Hematopoietic multipotent progenitor cell treated with erythropoietin and hydrocortisone succinate and interleukin-3 and kit ligand, for 4 days (in vitro differentiated cells): Measurements from ENCODE around the gene NFIL3.

Experiments
- DNase-seq: peaks from one replicate; pipeline ENCODE4 v3.0.0-alpha.2; 2015

The NFIL3 gene

DNA sequence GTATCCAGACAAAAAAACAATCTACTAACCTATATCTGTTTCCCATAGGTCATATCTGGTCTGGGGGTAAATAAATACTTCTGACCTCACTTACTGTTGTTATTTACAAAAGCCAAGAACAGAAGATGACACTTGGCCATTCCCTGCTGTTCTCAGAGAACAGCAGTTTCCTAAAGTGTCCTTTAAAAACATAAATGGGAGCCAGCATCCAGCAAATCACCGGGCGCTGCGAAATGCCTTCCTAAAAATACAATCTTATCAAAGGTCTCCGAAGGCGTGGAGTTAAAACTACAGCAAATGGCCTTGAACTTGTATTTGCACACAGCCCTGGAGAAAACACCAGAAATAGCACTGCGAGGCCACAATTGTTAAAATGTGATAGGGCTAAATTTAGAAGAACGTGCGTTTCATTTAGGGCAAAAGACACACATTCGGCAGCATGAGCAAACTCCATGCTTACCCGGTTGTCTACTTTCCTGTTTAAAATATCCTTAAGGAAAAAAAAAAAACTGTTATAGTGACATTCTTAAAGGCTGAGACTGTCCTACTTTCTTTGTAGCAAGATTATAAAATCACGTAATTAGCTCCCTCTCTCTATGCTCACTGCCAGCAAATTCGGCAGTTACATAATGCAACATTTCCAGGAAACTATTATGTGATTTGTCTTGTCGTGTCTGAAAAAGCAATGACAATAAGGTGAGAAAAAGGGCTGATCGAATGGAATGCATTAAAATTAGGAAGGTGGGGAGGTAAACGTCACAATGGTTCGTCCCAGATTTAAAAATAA lies 1.5 kb downstream of the NFIL3 start:
- peak; percentile 61 for DNase-seq

GRCh38 chr9:91421128-91421765 lies 2.4 kb downstream of the NFIL3 start:
- DNase-seq, result peak; percentile 54

DNA sequence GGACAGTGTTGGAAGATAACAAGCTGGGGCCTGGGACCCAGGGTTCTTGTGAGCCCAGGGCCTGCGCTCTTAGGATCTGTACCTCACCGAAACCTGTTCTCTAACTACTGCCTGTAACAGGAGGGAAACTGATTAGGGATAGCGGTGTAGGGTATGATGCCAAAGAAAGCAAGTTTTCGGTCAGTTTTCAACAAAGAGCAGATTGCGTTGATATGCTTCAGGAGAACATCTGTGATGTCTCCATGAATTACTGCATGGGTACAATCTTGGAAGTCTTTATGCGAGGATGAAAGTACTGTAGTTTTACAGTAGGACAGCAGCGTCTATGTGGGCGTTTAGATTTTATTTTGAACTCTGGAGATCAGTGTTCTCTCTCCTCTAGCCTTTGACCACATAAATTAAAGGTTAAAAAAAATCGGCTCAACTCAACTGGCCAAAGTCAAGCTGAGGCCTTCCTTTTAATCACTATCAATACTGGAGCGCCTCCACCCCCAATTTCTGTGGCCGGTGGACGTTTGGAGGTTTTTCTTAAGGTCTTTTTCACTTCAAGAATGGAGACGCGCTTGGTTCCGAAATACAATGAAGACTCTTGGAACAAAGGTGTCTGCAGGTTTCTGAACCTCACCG lies 3.0 kb downstream of the NFIL3 start:
- no peak for DNase-seq

DNA sequence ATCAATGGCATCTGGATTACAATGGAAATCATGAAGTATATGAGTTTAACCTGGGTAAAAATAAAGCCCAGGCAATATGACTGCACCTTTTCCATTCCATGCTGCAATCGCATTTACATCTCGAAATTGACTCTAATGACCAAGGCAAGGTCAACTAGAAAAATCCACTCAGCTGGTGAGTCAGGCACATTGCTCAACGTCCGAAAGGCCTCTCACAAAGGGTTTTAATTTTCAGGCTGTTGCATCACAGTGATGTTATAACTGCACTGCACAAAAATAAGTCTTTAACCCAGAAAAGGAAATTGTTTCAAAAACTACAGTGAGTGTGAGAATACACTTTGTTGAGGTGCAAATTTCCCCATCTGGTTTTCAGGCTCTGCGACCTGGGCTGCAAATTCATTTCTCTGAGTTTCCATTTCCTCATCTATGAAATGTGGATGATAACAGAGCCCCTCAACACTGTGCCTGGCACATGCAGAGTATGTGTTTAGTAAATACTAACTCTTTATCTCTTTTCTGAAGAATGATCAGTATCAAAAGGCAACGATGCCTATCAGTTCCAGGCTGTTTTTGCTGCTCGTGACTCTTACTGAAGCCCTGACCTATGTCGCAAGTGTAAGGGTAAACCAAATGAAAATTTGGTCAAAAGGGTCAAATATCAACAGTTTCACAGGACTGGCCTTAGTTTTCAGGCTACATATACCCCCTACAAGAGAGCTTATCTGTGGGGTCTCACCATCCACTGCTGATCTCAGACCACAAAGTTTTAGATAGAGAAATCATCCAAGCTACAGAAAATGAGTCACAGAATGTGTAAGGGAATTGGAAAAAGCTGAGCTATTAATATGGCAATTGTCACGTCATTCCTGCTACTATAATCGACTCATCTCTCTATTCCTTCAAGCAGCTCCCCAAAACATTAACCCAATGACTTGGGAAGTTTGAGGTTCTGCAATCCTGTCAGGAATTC lies 4.1 kb downstream of the NFIL3 start:
- peak; percentile 76 for DNase-seq

DNA sequence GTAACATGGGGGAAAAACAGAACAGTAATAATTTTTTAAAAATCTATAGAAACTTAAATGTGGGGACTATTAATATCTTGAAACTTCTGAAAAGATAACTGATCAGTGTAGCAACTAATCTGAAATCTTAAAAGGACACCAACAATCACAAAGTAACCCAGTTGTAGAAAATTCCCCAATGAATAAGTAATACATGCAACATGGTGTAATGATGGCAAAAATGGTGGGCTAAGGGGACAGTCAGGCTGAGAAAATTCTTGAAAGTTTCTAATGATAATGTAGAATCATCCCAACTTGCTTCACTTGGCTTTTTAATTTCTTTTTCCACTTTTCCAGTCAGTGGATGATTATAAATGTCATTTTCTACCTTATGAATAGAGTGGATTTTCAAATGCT lies 5.4 kb downstream of the NFIL3 start:
- no peak for DNase-seq

- no peak for DNase-seq
These were observed 5.9 kb downstream of the NFIL3 start for GRCh38 chr9:91417602-91418214.

- no peak for DNase-seq
These were observed 7.4 kb downstream of the NFIL3 start for GRCh38 chr9:91416096-91416712.

DNA sequence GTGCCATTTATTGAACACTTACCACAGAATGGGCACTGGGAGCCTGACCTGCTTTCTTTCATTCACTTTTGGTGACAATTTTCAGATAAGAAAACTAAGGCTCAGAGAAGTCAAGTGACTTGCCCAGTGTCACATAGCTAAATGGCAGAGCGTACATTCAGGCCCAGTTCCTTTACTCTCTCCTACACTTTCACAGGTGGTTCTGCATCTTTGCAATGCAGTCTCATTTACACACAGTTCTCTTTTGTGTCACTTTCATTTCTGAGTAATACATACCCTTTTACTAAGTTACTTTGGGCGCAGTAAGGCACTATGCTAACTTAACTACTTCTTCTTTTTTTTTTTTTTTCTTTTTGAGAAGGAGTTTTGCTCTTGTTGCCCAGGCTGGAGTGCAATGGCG lies 8.3 kb downstream of the NFIL3 start:
- DNase-seq, result no peak

- DNase-seq, result no peak
These were observed 10.7 kb downstream of the NFIL3 start for GRCh38 chr9:91412941-91413340.

DNA sequence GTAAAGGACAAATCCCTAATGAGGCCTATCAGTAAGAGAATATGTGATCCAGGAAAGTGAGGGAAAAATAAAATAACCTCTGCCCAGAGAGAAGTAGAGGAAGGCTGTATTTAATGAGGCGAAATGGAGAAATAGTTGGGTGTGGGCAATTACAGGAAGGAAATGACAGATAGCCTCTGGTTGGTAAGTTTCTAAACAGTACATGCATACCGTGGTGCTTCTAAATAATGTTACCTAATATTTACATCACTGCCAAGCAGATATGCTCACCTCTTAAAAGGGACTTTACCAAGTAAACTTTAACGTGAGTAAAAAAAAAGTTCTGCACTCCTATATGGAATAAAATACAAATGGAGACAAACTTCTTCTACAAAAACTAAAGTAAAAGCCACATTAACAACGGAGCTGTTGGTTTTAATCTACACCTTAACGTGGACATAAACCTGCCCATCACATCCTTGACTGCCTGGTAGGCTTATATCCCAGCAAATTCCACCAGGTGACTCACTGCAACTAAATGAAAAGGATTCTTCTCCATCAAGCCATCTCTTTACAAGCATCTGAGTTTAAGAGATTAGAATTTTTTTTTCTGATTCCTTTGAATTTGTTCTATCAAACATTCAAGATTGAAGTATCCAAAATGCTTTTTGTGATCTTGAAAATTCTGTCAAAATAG lies 12.4 kb downstream of the NFIL3 start:
- DNase-seq, result peak; percentile 75

- DNase-seq, result no peak
These were observed 13.5 kb downstream of the NFIL3 start for GRCh38 chr9:91410161-91410560.

DNA sequence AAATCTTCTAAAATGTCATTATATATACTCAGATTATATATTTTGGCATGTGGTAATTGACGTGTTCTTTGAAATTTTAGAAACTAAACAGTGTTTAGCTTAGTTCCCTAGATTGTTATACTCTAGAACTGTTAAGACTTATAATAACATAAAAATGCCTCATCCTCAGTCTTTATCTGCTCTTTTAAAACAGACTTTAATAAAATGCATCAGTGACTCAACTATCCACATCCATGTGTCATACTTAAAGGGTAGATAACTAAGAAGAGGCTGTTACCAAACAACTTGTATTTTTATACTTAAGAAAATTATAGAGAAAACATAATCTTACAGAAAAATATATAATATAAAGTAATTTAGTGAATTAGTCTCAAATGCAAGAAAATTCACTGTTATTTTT lies 15.2 kb downstream of the NFIL3 start:
- DNase-seq, result no peak

DNA sequence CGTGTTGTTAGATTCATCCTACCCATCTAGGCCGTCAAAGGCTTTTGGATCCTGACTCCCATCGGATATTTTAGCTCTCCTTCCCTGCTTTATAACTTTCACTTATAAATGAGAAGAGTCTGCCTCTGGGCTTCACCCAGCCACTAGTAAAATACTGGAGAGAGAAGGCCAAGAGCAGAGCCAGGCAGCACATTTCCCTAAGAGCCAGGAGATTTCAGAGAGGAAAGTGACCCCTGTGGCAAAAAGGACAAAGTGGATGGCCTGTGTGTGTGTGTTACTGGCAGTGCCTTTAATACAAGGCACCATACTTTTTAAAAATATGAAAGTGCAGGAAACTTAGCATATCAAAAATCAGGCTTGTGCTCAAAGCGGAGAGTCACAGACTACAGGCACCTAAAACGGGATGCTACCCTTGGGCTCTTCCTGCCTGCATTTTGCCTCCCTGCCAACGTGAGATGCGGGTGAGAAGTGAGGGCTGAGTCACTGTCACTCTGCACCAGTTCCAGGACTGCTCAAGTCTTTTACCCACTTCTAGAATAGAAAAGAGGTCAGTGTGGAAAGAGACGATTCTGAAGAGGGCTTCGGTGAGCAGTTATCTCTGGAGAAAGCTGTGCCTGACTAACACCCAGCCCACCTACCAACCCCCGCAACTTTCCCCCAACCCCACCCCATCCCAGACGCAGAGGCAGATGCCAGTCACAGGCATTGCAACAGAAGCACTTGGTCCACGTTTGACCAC lies 15.9 kb downstream of the NFIL3 start:
- peak; percentile 66 for DNase-seq

- no peak for DNase-seq
These were observed 18.1 kb downstream of the NFIL3 start for GRCh38 chr9:91405343-91406077.

DNA sequence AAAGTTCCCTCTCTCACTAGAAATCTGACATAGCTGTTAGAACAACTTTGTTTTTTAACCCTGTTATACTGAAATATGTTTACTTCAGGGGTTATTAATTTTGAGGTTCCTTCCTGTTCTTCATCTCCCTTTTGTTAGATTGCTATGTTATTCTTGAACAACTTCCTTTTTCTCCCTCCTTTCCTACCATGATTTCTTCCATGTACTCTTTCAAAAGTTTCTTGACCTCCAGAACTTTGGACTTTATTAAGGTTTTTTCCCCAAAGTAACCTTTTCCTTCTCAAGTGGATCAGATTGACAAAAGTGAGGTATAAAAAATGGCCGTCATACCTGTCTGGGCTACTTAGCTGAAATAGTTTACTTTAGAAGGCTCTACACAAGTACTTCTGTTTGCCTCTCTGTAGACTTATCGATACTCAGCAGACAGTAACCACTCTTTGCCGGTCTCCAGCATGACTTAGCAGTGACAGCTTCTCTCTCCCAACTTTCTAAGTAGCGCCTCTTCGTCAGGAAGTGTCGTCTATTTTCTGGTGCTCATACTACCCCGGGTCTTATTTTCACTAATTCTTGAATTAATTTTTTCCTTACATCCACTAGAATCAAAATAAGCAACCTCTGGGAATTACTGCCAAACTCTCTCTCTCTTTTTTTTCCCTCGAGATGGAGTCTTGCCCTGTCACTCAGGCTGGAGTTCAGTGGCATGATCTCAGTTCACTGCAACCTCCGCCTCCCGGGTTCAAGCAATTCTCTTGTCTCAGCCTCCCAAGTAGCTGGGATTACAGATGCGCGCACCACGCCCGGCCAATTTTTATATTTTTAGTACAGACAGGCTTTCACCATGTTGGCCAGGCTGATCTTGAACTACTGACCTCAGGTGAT lies 19.7 kb downstream of the NFIL3 start:
- DNase-seq, result peak; percentile 80

DNA sequence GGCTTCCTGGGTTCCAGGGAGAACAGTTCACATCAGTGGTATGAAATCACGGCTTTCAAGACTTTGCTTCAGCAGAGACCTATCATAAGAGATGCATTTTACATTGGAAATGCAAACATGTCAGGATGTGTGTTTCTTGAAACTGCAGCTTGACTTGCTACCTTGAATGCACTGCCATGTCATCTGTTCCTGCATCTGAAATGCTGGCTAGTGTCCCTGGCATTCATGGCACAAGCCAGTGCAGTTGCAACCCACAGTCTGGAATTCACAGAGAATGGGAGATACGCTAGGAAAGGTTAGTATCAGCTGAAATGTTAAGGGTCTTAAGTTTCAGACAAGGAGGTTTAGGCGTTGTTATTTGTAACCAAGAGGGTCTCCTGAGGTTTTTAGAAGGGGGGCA lies 24.7 kb downstream of the NFIL3 start:
- no peak for DNase-seq

GRCh38 chr9:91395553-91396471 lies 27.8 kb downstream of the NFIL3 start:
- peak; percentile 62 for DNase-seq

DNA sequence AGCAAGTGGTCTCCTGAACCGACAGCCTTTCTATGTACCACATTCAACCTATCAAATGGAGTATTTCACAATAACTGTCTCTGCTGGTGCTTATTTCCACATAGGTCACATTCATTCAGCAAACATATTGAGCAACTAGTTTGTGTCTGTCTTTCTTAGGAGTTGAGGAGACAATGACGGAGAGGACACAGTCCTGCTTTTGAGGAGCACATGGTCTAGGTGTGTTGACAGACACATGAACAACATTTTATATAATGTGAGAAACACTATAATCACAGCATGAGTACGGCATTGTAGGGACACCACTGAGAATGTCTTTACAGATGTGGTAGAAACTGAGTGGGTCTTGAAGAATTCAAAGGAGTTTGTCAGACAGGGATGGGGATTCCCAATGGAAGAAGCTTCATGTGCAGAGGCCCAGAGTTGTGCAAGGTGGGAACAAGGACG lies 28.5 kb downstream of the NFIL3 start:
- peak; percentile 74 for DNase-seq
